Osteoblast (primary cell): ENCODE measurements around the gene NR3C2. TPM values are rescaled to one million over a fixed set of nuclear protein-coding genes. Genes with fewer than 3 reads are reported as not detected.
"Not testable (repeated sequence)": the region's sequence is repeated elsewhere in the genome, so short reads cannot be mapped to it uniquely, and the experiment has no call there.

Experiments
- DNase-seq: peaks from one replicate; pipeline ENCODE4 v3.0.0; 2011; ENCODE audit warnings: low spot score, mixed read lengths; ENCODE audit not compliant: insufficient read length; ENCODE audit errors: missing footprints
- H2AFZ ChIP-seq: 2 replicates; pipeline ENCODE4 v1.6.0; 2011; ENCODE audit warnings: mild to moderate bottlenecking, low read length
- H3K27ac ChIP-seq: 2 replicates; pipeline ENCODE4 v1.5.1; 2011; ENCODE audit warnings: mild to moderate bottlenecking, low read depth, low read length, moderate library complexity
- H3K27me3 ChIP-seq: 2 replicates; pipeline ENCODE4 v1.6.0; 2012; ENCODE audit warnings: mild to moderate bottlenecking, control low read depth, inconsistent platforms, low read length, moderate library complexity; ENCODE audit not compliant: insufficient read depth
- H3K36me3 ChIP-seq: 2 replicates; pipeline ENCODE4 v1.5.1; 2011; ENCODE audit warnings: mild to moderate bottlenecking, low read length, control low read depth, moderate library complexity; ENCODE audit not compliant: insufficient read depth
- H3K4me1 ChIP-seq: 2 replicates; pipeline ENCODE4 v1.5.1; 2011; ENCODE audit warnings: mild to moderate bottlenecking, low read length, control low read depth, moderate library complexity; ENCODE audit not compliant: insufficient read depth
- H3K4me2 ChIP-seq: 2 replicates; pipeline ENCODE4 v1.6.0; 2011; ENCODE audit warnings: mild to moderate bottlenecking, low read length; ENCODE audit not compliant: insufficient read depth
- H3K4me3 ChIP-seq: fragments of 200-600 bp; sonication (generic); 3 replicates; pipeline ENCODE4 v1.5.1; 2012; ENCODE audit warnings: mild to moderate bottlenecking, low read length, inconsistent platforms; ENCODE audit not compliant: insufficient read depth
- H3K79me2 ChIP-seq: 2 replicates; pipeline ENCODE4 v1.6.0; 2012; ENCODE audit warnings: mild to moderate bottlenecking, low read length, control low read depth, inconsistent platforms; ENCODE audit not compliant: insufficient read depth
- H3K9me3 ChIP-seq: 2 replicates; pipeline ENCODE4 v1.5.1; 2011; ENCODE audit warnings: low read depth, low read length, control low read depth
- H4K20me1 ChIP-seq: 2 replicates; pipeline ENCODE4 v1.6.0; 2012; ENCODE audit warnings: mild to moderate bottlenecking, low read length, control low read depth; ENCODE audit not compliant: insufficient read depth
- total RNA-seq: library from RNA; depleted of rRNA; stranded (reverse); fragments of >200 nt; gene quantifications from 2 replicates; pipeline ENCODE4 v1.2.3, GENCODE V29; 2012
- TF ChIP-seq, protein P1 (sequence below): IDR thresholded peaks from 2 replicates; pipeline ENCODE4 v1.5.1; 2011; ENCODE audit warnings: mild to moderate bottlenecking, low read depth, low read length, moderate library complexity; ENCODE audit errors: extremely low read depth

NR3C2 gene
- total RNA-seq, 1 donor, result 0.72 TPM

DNA sequence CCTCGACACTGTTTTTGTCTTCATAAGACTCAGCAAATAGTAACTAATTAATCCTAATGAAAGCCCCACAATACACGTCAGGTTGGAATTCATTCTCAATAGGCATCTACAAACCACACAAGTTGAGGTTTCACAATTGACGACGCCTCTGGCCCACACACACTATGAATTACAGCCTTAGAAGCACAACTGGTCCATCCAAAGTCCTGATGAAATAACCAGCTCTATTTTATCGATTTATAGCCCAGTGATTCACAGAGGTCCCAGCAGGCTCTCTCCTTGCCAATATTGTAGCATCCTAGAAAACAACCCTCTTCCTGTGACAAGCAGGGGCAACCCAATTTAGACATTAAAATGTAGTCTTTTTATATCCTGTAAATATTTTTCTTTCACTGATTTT is 112.1 kb downstream of the NR3C2 start:
- TF ChIP-seq, protein P1, sequence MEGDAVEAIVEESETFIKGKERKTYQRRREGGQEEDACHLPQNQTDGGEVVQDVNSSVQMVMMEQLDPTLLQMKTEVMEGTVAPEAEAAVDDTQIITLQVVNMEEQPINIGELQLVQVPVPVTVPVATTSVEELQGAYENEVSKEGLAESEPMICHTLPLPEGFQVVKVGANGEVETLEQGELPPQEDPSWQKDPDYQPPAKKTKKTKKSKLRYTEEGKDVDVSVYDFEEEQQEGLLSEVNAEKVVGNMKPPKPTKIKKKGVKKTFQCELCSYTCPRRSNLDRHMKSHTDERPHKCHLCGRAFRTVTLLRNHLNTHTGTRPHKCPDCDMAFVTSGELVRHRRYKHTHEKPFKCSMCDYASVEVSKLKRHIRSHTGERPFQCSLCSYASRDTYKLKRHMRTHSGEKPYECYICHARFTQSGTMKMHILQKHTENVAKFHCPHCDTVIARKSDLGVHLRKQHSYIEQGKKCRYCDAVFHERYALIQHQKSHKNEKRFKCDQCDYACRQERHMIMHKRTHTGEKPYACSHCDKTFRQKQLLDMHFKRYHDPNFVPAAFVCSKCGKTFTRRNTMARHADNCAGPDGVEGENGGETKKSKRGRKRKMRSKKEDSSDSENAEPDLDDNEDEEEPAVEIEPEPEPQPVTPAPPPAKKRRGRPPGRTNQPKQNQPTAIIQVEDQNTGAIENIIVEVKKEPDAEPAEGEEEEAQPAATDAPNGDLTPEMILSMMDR, result no peak
- Histone ChIP-seq H3K4me3 (no peak overlapping the region), H3K4me2 (no peak overlapping the region), H2AFZ (no peak overlapping the region), H3K36me3 (no peaks in the 10 kb centered on the region), H3K79me2 (no peaks in the 10 kb centered on the region), H3K4me1 (no peaks in the 10 kb centered on the region), H4K20me1 (no peaks in the 10 kb centered on the region), H3K9me3 (no peaks in the 10 kb centered on the region), H3K27ac (no peak overlapping the region), H3K27me3 (no peaks in the 10 kb centered on the region)
- no peak for DNase-seq

DNA sequence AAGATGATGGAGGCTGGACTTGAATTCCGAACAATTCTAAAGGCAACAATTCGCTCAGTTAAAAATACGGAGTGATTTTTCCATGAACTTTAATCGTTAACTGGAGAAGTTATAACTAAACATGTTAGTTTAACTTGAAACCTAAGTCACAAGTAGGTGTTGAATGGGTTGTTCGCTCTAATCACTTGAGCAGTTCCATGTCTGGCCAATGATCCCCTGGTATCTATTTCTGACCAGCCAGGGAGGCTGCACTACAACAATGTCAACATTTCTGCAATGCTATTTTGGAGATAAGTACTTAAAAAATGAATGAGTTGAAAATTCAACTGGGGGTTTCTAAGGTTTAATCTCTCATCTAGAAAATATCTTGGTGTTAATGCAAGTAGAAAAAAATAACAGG is 112.5 kb downstream of the NR3C2 start:
- no peaks in the 10 kb centered on the region for H4K20me1 ChIP-seq
- TF ChIP-seq, protein P1, result no peak
- no peak overlapping the region for H3K4me3 ChIP-seq
- H3K9me3 ChIP-seq, result no peaks in the 10 kb centered on the region
- no peaks in the 10 kb centered on the region for H3K36me3 ChIP-seq
- no peaks in the 10 kb centered on the region for H3K4me1 ChIP-seq
- no peak for DNase-seq
- no peak overlapping the region for H3K27ac ChIP-seq
- H3K27me3 ChIP-seq, result no peaks in the 10 kb centered on the region
- H3K79me2 ChIP-seq, result no peaks in the 10 kb centered on the region
- no peak overlapping the region for H3K4me2 ChIP-seq
- no peak overlapping the region for H2AFZ ChIP-seq

DNA sequence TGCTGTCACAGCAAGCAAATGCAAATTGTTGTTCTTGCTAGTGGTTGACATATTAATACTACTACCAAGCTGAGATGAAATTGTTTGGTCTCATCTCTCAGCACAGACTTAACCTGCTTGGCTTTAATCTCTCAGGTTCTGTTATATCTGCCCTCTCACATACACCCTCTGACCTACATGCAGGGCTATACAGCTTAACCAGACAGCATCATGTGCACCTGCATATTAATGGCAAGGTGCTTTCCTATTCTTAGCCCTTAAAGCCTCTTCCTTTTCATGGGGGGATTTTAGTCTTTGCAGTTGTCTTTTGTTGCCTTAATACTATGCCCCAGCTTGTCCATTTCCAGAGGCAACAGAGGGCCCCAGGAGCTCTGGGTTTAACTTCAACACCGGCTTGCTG is 114.5 kb downstream of the NR3C2 start:
- H3K27ac ChIP-seq, result no peak overlapping the region
- no peak overlapping the region for H3K4me2 ChIP-seq
- H3K4me3 ChIP-seq, result no peak overlapping the region
- no peaks in the 10 kb centered on the region for H4K20me1 ChIP-seq
- H2AFZ ChIP-seq, result no peak overlapping the region
- H3K27me3 ChIP-seq, result no peaks in the 10 kb centered on the region
- no peaks in the 10 kb centered on the region for H3K9me3 ChIP-seq
- H3K79me2 ChIP-seq, result no peaks in the 10 kb centered on the region
- no peaks in the 10 kb centered on the region for H3K36me3 ChIP-seq
- TF ChIP-seq, protein P1, result no peak
- DNase-seq, result no peak
- no peaks in the 10 kb centered on the region for H3K4me1 ChIP-seq

DNA sequence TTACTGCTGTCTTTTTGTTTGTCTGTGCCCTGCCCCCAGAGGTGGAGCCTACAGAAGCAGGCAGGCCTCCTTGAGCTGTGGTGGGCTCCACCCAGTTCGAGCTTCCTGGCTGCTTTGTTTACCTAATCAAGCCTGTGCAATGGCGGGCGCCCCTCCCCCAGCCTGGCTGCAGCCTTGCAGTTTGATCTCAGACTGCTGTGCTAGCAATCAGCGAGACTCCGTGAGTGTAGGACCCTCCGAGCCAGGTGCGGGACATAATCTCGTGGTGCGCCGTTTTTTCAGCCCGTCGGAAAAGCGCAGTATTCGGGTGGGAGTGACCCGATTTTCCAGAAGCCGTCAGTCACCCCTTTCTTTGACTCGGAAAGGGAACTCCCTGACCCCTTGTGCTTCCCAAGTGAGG is 118.9 kb downstream of the NR3C2 start:
- not testable (repeated sequence) for H3K4me2 ChIP-seq, H3K79me2 ChIP-seq, H3K27ac ChIP-seq, H4K20me1 ChIP-seq, H3K9me3 ChIP-seq, H2AFZ ChIP-seq, H3K4me1 ChIP-seq, H3K4me3 ChIP-seq, H3K27me3 ChIP-seq, DNase-seq, H3K36me3 ChIP-seq
